ENCODE data around the gene LHX6. TPM values are rescaled to one million over a fixed set of nuclear protein-coding genes. Genes with fewer than 3 reads are reported as not detected.

LHX6 gene
- total and polyA plus RNA-seq, 2 of the 8 experiments (the other 6 are each of a cell fraction or from before 2014, with no cell fraction given) = 0.92 to 1.2 TPM

GRCh38 chr9:122204491-122204890 lies 24.3 kb downstream of the LHX6 start:
- 0 out of 2 replicates have a peak overlapping the region, but pooled peaks have one; percentile 35 for H2BK12ac ChIP-seq (ENCODE audit: low read depth, low read length)
- H3K4me2 ChIP-seq (ENCODE audit: insufficient read depth in 1 of 2, low read depth in 2 of 2, low read length in 2 of 2) = no peak overlapping the region; a peak in 1 of 4 replicates
- H3K23me2 ChIP-seq (ENCODE audit: low read depth, low read length) = no peaks in the 10 kb centered on the region
- H3K23ac ChIP-seq (ENCODE audit: insufficient read length) = no peak overlapping the region
- H3K9me3 ChIP-seq (ENCODE audit: insufficient read depth in 2 of 2, low read depth in 1 of 2, low read length in 1 of 2) = no peaks in the 10 kb centered on the region
- H2AK5ac ChIP-seq (ENCODE audit: low read depth, low read length) = no peak overlapping the region
- H2BK20ac ChIP-seq (ENCODE audit: low read length) = no peak overlapping the region
- H4K8ac ChIP-seq (ENCODE audit: extremely low read depth, insufficient read depth, low read length) = peak overlapping the region; percentile 73; the same call in 1 of the 2 replicates
- FAIRE-seq (no peak), DNase-seq (ENCODE audit: low read depth in 1 of 2, low spot score in 2 of 2) (no peak)
- H3K4me3 ChIP-seq (ENCODE audit: extremely low read depth in 1 of 4, insufficient read depth in 2 of 4, low read depth in 3 of 4, low read length in 4 of 4) = no peak overlapping the region
- H2AFZ ChIP-seq (ENCODE audit: low read length) = no peak overlapping the region
- no peaks in the 10 kb centered on the region; a peak in 1 of 7 replicates for H3K27me3 ChIP-seq (replicated peaks in 1 of 4; ENCODE audit: control insufficient read depth in 3 of 4, extremely low read depth in 1 of 4, insufficient read depth in 3 of 4, low read length in 3 of 4)
- 0 out of 2 replicates have a peak overlapping the region, but pooled peaks have one; percentile 53 for H3K18ac ChIP-seq (ENCODE audit: extremely low read depth, low read length)
- CTCF ChIA-PET (ENCODE audit: partially characterized antibody) = interaction anchor here (1.0 to 1.9 kb wide), 7 partner anchors 11 to 146 kb away, joined by 3 to 5 read pairs (median 4); partner anchors contain the start of genes MORN5 and NDUFA8
- no peak overlapping the region for H3K56ac ChIP-seq (replicated peaks; ENCODE audit: insufficient read length, low read depth, low read length)
- H4K91ac ChIP-seq (replicated peaks; ENCODE audit: insufficient read length, low read length) = no peak overlapping the region
- WGBS, 2 experiments (ENCODE audit: extremely low coverage in 1 of 2, insufficient coverage in 1 of 2, insufficient read length in 1 of 2, insufficient replicate concordance in 2 of 2, low coverage in 1 of 2, low lambda C conversion rate in 2 of 2, missing lambda C conversion rate in 1 of 2) = 97% methylated on average over 9 of the region's 12 CpGs; no CpG with 5 or more reads in 1 of the 2 experiments
- POLR2A ChIA-PET (ENCODE audit: partially characterized antibody) = interaction anchor here (1.7 kb wide), 1 partner anchor 12 kb away, joined by 3 read pairs; no protein-coding TSS in a partner anchor
- no peak overlapping the region for H3K14ac ChIP-seq (ENCODE audit: insufficient read length)
- no peak overlapping the region for H2BK120ac ChIP-seq (replicated peaks; ENCODE audit: low read depth, low read length)
- H3K9ac ChIP-seq (replicated peaks in 1 of 4; ENCODE audit: extremely low read depth in 1 of 4, low read depth in 3 of 4, low read length in 3 of 4) = no peak overlapping the region
- no peaks in the 10 kb centered on the region for H4K20me1 ChIP-seq (replicated peaks in 1 of 2; ENCODE audit: control insufficient read depth in 1 of 2, insufficient read depth in 2 of 2, low read length in 2 of 2)
- H2BK5ac ChIP-seq (ENCODE audit: low read depth, low read length) = no peak overlapping the region
- H4K5ac ChIP-seq (ENCODE audit: insufficient read length, low read depth, low read length) = no peak overlapping the region
- H3K27ac ChIP-seq (ENCODE audit: low read depth, low read length) = no peak overlapping the region
- H3K79me1 ChIP-seq (ENCODE audit: low read depth, low read length) = no peaks in the 10 kb centered on the region
- H3K36me3 ChIP-seq (ENCODE audit: control insufficient read depth in 2 of 4, insufficient read depth in 4 of 4, low read length in 3 of 4) = no peaks in the 10 kb centered on the region
- H3K4me1 ChIP-seq (replicated peaks in 1 of 4; ENCODE audit: control insufficient read depth in 3 of 4, insufficient read depth in 4 of 4, low read length in 3 of 4) = peaks cover 0 to 11% (median 6%) of the 10 kb centered on the region in 4 experiments; a peak in 6 of 7 replicates
- no peak overlapping the region for H3K4ac ChIP-seq (replicated peaks; ENCODE audit: insufficient read length, low read depth, low read length)
- H2BK15ac ChIP-seq (ENCODE audit: low read length) = no peak overlapping the region; the same call in 1 of the 2 replicates
- no peaks in the 10 kb centered on the region for H3K79me2 ChIP-seq (ENCODE audit: control insufficient read depth in 1 of 2, insufficient read depth in 2 of 2, low read length in 2 of 2)
- no peak for TF ChIP-seq NANOG (IDR thresholded peaks at IDR 0.05; ENCODE audit: insufficient read depth, low read depth, low read length, poor library complexity, severe bottlenecking)
- TF ChIP-seq KDM5A (IDR thresholded peaks at IDR 0.05; ENCODE audit: low read length) = no peak
- no peak for TF ChIP-seq BCL11A (IDR thresholded peaks at IDR 0.05; ENCODE audit: low read depth in 2 of 2, low read length in 2 of 2)
- no peak for TF ChIP-seq SP1 (IDR thresholded peaks at IDR 0.05; ENCODE audit: low read depth, low read length)
- no peak for TF ChIP-seq EGR1 (IDR thresholded peaks at IDR 0.05; ENCODE audit: borderline replicate concordance, low read depth, low read length)
- no peak for TF ChIP-seq MAX (IDR thresholded peaks at IDR 0.05)
- TF ChIP-seq CBX8 (IDR thresholded peaks at IDR 0.05; ENCODE audit: borderline replicate concordance, low read depth, low read length) = no peak
- TF ChIP-seq SP2 (IDR thresholded peaks at IDR 0.05; ENCODE audit: low read length) = no peak
- TF ChIP-seq ATF2 (IDR thresholded peaks at IDR 0.05; ENCODE audit: low read length) = no peak
- TF ChIP-seq CTBP2 (IDR thresholded peaks at IDR 0.05; ENCODE audit: borderline replicate concordance, insufficient read depth, insufficient read length, low read length) = no peak
- TF ChIP-seq TBP (IDR thresholded peaks at IDR 0.05; ENCODE audit: low read depth, low read length) = no peak
- no peak for TF ChIP-seq YY1 (IDR thresholded peaks at IDR 0.05; ENCODE audit: low read depth, low read length)
